ENCODE measurements around the gene CLTRN.
"Not testable (repeated sequence)": the region's sequence is repeated elsewhere in the genome, so short reads cannot be mapped to it uniquely, and the experiment has no call there.

Gene CLTRN, protein sequence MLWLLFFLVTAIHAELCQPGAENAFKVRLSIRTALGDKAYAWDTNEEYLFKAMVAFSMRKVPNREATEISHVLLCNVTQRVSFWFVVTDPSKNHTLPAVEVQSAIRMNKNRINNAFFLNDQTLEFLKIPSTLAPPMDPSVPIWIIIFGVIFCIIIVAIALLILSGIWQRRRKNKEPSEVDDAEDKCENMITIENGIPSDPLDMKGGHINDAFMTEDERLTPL

DNA sequence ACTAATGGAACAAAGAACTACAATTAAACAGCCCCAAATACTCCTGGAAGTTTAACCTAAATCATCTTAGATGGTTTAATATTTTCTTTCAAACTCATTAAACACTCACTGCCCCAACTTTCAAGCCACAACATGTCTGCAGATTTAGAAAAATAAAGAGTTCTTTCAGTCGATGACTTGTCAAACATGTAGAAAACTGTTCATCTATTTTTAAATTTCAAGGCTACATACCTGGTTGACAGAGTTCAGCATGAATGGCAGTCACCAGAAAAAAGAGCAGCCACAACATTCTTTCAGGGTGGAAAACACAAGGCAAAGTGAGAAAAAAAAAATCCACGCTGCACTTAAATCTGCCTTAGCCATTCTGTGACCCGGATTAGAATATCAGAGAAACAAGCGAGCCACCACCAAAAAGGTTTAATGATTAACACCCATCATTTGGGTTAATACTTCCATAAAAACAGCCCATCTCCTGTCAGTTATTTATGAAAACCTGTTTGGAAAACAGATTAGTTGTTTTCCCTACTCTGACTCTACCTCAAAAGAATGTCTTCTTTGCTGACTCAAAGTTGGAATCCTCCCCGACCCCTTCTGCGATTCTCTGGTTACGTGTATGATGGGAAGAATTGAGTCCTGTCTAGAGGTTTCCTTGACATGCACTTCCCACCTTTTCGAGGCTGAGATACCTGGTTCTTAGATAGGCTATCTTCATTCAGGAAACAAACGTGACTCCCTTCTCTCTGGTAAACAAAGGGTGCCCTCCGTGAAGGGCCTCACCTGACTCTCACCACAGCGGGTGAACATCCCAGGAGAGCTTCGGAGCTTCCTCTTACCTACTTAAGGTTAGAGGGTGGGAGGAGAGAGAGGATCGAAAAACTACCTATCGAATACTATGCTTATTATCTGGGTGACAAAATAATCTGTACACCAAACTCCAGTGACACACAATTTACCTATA is at the start of gene CLTRN:
CLTRN (minus strand) TSS at position 319 of the 958 bp plus-strand sequence; CDS start at position 289, 30 bp downstream.
- no peak for DNase-seq

DNA sequence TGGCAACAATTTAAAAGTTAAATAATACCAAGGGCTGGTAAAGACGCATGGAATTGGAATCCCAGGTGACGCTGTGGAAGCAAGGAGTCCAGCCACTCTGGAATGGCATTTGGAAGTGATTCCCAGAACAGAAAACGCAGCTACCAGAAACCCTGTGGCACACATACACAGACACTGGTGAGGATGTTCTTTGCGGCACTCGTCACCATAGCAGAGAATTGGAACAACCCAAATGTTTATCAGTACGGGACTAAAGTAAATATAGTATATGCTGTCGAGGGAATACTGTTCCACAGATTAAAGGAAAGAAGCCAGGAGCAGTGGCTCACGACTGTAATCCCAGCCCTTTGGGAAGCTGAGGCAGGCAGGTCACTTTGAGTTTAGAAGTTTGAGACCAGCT is 39.7 kb upstream of the CLTRN start:
- not testable (repeated sequence) for DNase-seq

DNA sequence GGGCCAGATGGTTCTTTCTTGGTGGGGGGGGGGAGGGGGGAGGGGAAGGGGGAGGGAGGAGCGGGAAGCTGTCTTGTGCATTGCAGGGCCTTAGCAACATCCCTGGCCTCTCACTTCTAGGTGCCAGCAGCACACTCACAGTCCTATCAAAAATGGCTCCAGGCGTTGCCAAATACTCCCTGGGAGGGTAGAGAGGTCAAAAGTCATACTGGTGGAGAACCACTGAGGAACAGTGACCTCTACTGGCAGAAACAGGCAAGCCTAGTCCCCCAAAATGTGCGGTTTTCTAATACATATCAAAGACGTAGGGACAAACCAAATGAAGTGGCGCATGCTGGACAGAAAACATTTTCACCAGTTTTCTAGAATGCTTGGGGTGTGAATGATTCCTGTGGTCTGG is 39.2 kb upstream of the CLTRN start:
- DNase-seq: not testable (repeated sequence)

DNA sequence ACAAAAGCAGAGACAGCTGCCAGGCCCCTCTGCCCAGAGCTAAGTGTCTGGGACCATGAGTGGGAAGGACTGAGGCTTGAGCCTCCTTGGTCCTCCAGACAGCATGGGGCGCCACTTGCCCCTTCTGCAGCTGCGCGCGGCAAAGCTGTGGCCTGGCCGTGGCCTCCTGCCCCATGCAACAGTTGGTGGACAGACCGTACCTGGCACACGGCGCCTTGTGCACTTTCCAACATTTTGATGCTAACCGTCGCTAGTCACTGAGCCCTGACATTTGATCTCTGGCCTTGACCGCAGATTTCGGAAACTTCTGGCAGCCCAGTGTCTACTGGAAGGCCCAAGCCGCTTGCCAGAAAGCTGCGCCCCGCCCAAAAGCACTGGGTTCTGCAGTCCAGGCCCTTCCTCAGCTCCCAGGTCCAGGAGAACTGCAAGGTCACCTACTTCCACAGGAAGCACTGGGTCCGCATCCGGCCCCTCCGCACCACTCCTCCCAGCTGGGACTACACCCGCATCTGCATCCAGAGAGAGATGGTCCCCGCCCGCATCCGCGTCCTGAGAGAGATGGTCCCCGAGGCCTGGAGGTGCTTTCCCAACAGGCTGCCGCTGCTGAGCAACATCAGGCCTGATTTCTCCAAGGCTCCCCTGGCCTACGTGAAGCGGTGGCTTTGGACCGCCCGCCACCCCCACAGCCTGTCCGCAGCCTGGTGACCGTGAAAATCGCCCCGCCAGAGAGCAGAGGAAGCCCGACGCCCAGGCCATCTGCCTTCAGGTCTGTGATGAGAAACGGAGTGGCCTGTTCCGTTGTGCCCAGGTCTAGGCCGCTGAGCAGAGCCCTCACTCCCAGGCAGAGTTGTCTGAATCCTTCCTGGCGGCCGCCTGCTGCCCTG is 38.1 kb upstream of the CLTRN start:
- no peak for DNase-seq

DNA sequence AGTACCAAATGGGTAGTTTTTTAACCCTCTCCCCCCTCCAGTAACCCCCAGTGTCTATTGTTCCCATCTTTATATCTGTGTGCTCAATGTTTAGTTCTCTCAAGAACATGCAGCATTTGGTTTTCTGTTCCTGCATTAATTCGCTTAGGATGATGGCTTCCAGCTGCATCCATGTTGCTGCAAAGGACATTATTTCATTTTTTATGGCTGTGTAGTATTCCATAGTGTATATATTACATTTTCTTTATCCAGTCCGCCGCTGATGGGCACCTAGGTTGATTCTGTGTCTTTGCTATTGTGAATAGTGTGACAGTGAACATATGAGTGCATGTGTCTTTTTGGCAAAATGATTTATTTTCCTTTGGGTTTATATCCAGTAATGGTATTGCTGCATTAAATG is 31.9 kb upstream of the CLTRN start:
- no peak for DNase-seq

DNA sequence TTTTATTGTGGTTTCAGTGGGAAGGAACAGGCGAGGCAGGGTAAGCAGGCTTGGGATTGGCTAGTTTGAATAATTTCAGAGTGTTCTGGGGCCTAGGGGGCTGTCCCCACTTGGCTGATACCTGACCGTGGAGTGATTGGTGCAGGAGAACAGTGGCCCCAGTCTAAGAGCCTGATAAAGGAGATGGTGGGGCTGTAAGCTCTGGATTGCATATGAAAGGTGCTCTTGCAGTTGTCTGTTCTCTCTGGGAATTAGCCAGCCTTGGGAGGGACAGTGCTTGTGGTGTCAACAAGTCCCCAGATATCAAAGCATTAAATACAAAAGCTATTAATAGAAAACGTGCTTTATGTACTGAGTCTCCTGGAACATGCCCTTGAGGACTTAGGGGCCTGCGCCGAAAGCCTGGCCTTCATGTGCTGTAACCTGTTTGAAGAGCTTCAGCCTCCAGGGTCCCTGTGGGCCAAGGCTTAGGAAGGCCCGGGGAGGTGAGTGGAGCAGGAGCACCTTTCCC is 30.4 kb upstream of the CLTRN start:
- no peak for DNase-seq

DNA sequence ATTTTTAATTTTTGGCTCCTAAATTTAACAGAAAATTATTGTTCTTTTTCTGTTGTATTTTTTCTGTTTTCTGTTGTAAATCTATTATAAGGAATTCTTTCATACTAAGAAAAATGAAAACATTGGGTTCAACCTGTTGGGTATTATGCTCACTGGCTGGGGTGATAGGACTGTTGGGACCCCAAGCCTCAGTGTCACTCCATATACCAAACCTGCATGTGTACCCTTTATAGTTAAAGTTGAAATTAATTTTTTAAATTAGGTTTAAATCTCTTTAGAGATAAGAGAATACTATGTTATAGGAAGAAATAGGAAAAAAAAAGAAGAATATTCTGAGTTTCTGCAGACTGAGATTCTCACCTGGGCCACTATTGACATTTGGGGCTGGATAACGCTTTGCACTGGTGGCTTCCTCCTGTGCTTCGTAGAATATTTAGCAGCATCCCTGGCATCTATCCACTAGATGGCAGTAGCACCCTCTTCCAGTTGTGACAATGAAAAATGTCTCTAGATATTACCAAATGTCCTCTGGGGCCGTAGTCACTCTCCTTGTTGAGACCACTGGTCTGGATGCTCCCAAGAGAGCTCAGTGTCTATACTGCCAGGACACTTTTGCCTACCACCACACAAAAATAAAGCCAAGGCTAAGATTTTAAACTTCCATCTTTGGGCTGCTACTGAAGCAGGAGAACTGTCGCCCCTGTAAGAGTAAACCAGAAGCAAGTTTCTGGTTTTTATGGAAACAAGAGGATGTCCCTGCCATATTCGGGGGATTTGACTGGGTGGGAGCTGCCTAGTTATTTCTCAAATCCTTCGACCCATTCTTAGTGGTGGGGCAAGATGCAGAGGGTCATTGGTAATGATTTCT is 22.4 kb upstream of the CLTRN start:
- DNase-seq: peak; percentile 68

DNA sequence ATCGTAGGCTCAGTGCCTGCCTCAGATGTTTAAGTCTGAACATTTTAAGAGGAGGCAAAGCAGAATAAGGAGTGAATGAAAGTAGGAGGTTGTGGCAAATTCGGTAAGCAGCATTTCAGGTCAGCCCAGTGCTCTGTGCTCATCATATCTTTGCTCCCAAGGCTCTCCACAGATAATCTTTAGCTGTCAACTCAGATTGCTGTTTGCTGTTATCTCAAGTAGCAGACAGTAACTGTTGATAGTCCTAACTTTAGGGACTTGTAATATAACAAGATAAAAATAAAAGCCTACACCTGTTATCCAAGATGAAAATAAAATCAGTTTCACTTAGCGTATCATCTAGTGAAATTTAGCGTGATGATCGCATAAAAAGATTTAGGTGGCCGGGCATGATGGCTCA is 18.6 kb upstream of the CLTRN start:
- no peak for DNase-seq

DNA sequence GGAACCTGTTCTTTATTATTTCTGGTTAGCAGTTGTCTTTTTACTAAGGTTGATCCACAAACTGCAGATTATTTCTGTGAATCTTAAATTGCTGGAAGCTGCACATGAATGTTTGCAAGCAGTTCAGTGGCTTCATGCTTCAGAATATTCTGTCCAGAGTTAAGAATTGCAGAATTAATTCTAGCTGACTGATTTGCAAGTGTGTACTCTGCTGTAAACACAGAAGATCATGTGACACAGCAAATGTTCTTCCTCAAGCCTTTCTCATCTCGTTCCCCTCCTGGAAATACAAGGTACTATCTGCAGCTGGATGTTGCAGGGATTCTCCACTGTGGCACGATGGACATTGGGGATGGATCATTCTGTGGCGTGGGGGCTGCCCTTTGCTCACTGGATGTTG is 16.8 kb upstream of the CLTRN start:
- no peak for DNase-seq

DNA sequence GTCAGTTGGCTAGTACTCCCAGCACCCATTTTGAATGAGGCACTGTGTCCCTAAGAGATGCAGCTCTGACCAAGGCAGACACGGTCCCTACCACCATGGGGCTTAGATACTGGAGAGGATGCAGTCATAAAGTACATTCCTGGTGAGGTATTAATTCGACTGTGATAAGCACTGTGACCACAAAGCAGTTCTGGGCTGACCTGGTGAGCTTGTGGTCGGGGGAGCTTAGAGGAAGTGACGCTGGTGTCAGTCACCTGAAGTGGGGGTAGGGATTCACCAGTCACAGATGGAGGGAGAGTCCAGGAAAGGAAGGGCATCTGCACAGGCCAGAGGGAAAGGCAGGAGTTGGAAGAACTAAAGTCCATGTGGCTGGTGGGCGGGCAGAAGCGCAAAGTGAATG is 15.8 kb upstream of the CLTRN start:
- DNase-seq: no peak

DNA sequence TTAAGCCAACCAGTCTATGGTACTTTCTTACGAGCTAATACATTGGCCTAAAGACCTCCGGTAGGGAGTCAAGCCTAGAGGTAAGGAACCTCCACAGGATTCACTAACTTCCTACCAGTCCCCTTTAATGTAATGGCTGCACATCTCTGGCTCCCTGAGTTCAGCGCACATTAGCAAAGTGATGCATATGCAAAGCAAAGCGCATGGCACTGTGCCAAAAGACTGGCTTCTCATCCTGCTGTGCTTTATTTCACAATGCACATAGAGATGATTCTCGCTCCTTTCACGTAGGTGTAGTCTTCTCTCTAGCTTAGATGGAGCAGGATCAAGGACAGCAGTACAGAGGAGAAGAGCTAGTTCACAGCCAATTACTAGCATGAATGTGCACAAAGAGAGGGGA is 14.6 kb upstream of the CLTRN start:
- no peak for DNase-seq

DNA sequence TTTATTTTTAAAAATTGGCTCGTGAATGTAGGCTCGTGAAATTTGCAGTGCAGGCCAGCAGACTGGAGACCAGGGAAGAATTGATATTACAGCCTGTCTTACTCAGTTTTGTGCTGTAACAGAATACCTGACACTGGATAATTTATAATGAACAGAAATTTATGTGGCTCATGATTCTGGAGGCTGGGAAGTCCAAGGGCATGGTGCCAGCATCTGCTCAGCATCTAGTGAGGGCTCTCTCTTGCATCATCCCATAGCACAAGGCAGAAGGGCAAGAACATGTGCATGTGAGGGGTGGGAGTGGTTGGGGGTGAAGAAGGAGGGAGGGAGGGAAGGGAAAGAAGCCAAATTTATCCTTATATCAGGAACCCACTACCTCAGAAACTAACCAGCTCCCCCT is 13.7 kb upstream of the CLTRN start:
- no peak for DNase-seq

DNA sequence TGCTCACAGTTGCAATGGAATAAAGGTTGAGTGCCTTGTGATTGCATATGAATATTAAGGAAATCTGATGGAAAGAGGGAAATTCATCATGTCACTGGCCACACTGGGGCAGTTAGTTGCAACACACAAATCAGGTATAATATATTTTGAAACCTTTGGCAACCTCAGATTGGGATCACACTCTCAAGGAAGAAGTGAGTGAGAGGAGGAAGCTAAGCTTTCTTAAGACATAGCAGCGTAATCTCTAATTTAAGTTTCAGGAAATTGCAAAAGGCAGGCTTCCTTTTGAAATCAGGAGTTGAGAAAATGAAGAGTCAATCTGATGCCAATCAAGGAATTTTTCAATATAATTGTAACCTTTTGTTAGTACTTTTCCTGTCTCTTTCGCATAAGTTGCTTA is 12.3 kb upstream of the CLTRN start:
- DNase-seq: no peak

DNA sequence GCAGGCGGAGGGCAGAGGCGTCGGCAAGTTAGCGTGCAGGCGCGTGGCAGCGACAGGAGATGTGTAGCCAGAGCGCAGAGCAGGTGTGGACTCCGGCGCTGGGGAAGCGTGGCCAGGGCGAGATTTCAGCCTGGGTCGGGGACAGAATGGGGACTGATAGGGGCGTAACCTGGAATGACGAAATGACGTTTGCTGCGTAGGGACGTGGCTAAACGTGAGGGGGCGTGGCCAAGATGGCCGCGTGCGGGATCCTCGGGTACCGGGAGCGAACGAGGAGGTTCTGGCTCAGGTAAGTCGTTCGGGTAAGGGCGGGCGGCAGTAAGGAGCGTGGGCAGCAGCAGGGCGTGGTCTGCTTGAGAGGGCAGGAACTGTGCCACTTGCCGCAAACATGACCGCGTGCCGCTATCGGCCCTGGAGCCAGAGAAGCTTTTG is 10.9 kb upstream of the CLTRN start:
- peak; percentile 90 for DNase-seq

DNA sequence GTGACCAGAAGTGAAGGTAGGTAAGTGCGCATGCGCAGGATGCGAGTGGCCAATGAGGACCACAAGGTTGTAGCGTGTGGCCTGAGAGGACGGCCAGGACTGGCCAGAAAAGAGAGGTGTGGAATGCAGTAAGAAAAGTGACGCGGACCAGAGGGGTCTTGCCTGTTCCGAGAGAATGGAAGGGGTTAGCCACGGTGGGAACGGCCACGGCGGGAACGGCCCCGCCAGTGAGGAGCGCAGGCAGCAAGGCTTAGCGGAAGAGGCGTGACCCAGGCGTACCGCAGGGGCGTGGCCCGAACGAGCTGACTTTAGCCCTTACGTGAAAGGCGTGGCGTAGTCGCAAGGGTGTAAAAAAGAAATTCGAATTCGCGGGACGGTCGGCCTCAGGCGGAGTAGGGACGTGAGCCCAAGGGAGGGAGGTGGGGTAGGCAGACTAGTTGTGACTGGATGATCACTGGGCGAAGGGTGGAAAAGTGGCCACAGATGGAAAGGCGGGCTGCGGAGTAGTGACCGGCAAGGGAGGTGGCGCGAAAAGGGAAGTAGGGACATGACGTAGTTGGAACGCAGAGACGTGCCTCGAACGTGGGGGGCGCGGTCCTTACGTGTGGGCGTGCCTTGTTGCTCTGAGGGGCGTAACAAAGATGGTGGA is 10.4 kb upstream of the CLTRN start:
- peak; percentile 96 for DNase-seq

DNA sequence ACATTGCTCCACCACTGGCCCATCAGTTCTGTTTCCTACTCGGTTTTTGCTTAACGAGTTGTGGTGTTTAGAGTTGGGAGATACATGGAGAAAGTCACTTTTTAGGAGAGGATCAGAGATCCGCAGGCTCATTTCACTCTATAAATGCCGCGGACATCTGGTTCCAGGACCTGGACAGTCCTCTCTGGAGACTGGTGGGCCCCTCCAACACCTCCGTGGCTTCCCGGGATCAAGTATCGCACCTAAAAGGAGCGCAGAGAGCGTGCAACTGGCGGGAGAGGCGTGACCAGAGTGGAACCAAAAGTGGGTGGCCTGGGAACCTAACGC is 9.9 kb upstream of the CLTRN start:
- DNase-seq: no peak

DNA sequence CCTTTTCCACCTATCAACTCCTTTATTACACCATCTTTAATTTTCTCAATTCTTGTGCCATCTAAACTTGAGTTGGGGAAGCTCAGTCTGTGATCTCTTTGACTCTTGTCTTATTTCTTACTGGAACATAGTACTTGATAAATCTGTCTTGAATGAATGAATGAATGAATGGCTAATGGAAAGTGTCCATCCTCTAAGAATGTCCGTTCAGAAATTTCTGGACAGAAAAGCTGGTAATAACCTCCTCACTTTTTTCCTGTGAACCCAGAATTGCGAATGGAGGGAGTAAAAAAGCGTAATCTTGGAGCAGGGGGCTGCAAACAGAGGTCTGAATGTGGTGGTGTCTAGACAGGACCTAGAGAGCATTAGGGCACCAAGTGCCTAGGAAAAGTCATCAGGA is 9.4 kb upstream of the CLTRN start:
- no peak for DNase-seq

DNA sequence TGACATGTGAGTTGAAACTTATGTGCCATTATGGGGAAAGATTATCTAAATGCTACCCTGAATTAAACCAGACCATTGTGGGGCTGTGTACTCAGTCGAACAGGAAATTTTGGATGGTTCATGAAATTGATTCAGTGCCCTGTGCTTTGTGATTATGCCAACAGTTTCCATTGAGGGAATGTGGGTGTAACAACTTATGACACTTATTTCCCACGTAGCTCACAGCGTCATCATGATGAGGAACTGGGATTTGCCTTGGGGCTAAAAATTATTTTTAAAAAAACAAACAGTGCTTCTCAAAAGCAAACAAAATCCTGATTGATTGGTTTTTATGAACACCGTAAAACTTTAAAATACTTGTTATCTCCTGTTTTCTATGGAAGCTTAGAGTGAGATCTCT is 8.3 kb upstream of the CLTRN start:
- no peak for DNase-seq

DNA sequence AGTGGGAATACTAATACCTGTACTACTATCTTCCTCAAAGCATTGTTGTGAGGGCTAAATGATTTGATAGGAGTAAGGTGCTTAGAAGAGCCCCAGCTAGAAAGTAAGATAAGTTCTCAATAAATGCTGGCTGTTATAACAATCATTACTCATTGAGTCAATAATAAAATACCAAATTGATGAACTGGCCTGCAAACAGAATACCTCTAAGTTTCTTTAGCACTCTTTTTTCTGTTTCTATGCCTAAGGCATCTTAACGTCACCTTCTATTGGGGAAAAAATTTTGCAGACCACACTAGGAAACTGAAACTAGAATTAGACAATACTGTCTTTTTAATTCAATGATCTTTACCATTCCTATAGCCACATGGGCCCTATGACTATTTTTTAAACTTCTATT is 1.2 kb downstream of the CLTRN start:
- no peak for DNase-seq

DNA sequence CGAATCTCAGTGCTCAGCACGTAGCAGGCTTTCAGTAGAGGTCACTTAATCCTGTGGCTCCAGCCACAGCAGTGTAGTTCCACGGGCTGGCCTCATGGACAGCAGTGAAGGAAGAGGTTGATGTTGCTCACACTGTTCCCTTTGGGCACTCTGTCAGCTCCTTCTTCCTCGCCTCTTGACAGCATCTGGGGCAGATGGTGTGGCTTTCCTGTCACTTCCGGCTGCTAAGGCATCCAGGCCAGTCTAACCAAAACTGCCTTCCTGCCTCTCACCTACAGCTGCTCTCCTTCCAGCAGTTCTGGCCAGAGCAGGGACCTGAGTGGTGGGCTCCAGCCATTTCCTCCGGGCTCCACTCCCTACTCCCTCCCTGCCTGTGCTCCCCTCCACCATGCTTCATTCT is 9.8 kb downstream of the CLTRN start:
- not testable (repeated sequence) for DNase-seq

DNA sequence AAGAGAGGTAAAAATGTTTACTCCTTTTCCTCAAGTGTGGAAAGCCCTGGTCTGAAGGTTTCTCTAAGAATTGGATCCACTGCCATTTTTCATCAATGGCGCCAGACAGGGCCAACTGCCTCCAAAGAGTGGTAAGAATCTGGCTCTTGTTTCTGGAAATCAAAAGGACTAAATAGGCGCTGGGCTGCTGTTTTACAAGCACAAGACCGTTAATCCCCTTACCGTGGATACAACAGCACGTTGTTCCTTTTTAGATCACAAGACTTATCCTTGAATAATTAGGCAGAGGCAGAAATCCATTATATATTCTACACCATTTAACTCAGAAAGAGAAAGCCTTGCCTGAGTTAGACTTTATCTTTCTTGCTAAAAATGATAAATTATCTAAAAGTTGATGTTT is 10.6 kb downstream of the CLTRN start:
- peak; percentile 53 for DNase-seq

DNA sequence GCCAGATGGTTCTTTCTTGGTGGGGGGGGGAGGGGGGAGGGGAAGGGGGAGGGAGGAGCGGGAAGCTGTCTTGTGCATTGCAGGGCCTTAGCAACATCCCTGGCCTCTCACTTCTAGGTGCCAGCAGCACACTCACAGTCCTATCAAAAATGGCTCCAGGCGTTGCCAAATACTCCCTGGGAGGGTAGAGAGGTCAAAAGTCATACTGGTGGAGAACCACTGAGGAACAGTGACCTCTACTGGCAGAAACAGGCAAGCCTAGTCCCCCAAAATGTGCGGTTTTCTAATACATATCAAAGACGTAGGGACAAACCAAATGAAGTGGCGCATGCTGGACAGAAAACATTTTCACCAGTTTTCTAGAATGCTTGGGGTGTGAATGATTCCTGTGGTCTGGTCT is 17.1 kb downstream of the CLTRN start:
- not testable (repeated sequence) for DNase-seq
